Endothelial cell of umbilical vein (primary cell): ENCODE data around the gene SPAST. TPM values are rescaled to one million over a fixed set of nuclear protein-coding genes. Genes with fewer than 3 reads are reported as not detected.

Source experiments
- BruUV-seq: library from RNA; stranded (reverse); fragments of 400-500 nt; replicated peaks from 2 replicates; lab custom pipeline; 2021; lab: Mats Ljungman, UMichigan
- CTCF ChIA-PET: fragments of 300-600, 350-600 bp; sonication (Branson Sonifier 250); formaldehyde crosslinking; loops from one replicate; lab custom pipeline; 2021; ENCODE audit warnings: antibody characterized with exemption, inconsistent platforms; lab: Charles Lee
- POLR2A ChIA-PET: fragments of 300-600, 350-600 bp; sonication (Branson Sonifier 250); formaldehyde crosslinking; loops from one replicate; lab custom pipeline; 2021; ENCODE audit warnings: antibody characterized with exemption, inconsistent platforms; lab: Charles Lee
- DNase-seq: peaks from one replicate; pipeline ENCODE4 v3.0.0-alpha.2; 2011; ENCODE audit warnings: low read depth, low spot score
- FAIRE-seq: peaks from 2 replicates; lab custom pipeline; 2011; peaks lifted over from hg19 to GRCh38; lab: Jason Lieb, UNC
- H2AFZ ChIP-seq: 2 replicates; pipeline ENCODE4 v1.6.0; 2012; ENCODE audit warnings: low read depth, low read length, control low read depth, inconsistent platforms
- H3K27ac ChIP-seq: 2 replicates; pipeline ENCODE4 v1.5.1; 2011; ENCODE audit warnings: low read depth, mild to moderate bottlenecking, control low read depth, low read length, moderate library complexity; ENCODE audit not compliant: insufficient read depth
- H3K27me3 ChIP-seq, 2 experiments: 2 replicates each; pipeline versions ENCODE4 v1.6.0 to v1.6.1; 2011; ENCODE audit warnings: low read length in 2 of 2, mixed read lengths in 1 of 2; ENCODE audit not compliant: control insufficient read depth in 2 of 2, insufficient read depth in 2 of 2
- H3K36me3 ChIP-seq, 2 experiments: 2 replicates in 1 of 2; 3 replicates in 1 of 2; pipeline ENCODE4 v1.5.1; 2011; ENCODE audit warnings: low read length in 2 of 2, mild to moderate bottlenecking in 1 of 2, moderate library complexity in 1 of 2; ENCODE audit not compliant: control insufficient read depth in 2 of 2, insufficient read depth in 2 of 2; ENCODE audit errors: extremely low read depth in 1 of 2
- H3K4me1 ChIP-seq: 3 replicates; pipeline ENCODE4 v1.5.1; 2011; ENCODE audit warnings: mild to moderate bottlenecking, low read length; ENCODE audit not compliant: control insufficient read depth, insufficient read depth; ENCODE audit errors: extremely low read depth
- H3K4me2 ChIP-seq: 2 replicates; pipeline ENCODE4 v1.6.1; 2011; ENCODE audit warnings: low read length, control low read depth, mixed read lengths; ENCODE audit not compliant: insufficient read depth
- H3K4me3 ChIP-seq, 3 experiments: fragments of 200-600 bp in 1 of 3; sonication (generic), shearing (Covaris generic) in 1 of 3; replicated peaks in 1 of 3; 2 replicates each; pipeline ENCODE4 v1.5.1; 2011 to 2016; ENCODE audit warnings: control low read depth in 3 of 3, low read length in 3 of 3, mild to moderate bottlenecking in 2 of 3, inconsistent platforms in 1 of 3, low read depth in 1 of 3, moderate library complexity in 1 of 3; ENCODE audit not compliant: insufficient read depth in 1 of 3
- H3K79me2 ChIP-seq: 2 replicates; pipeline ENCODE4 v1.6.0; 2012; ENCODE audit warnings: low read length, inconsistent platforms; ENCODE audit not compliant: control insufficient read depth, insufficient read depth
- H3K9ac ChIP-seq: replicated peaks from 2 replicates; pipeline ENCODE3; 2011; ENCODE audit warnings: low read length, control low read depth; ENCODE audit not compliant: insufficient read depth; ENCODE audit errors: extremely low read depth
- H3K9me1 ChIP-seq: replicated peaks from 3 replicates; pipeline ENCODE4 v1.6.0; 2011; ENCODE audit warnings: mild to moderate bottlenecking, low read length; ENCODE audit not compliant: control insufficient read depth, insufficient read depth; ENCODE audit errors: extremely low read depth
- H3K9me3 ChIP-seq: replicated peaks from 2 replicates; pipeline ENCODE4 v1.5.1; 2012; ENCODE audit warnings: low read length, inconsistent platforms; ENCODE audit not compliant: control insufficient read depth, insufficient read depth
- H4K20me1 ChIP-seq: replicated peaks from 2 replicates; pipeline ENCODE3; 2011; ENCODE audit warnings: mild to moderate bottlenecking, low read length; ENCODE audit not compliant: control insufficient read depth, insufficient read depth; ENCODE audit errors: extremely low read depth
- EZH2 ChIP-seq: IDR thresholded peaks from 2 replicates; pipeline ENCODE4 v1.6.1; 2012; ENCODE audit warnings: borderline replicate concordance, low read depth, mild to moderate bottlenecking, moderate library complexity, low read length, inconsistent platforms; ENCODE audit not compliant: severe bottlenecking
- FOS ChIP-seq: IDR thresholded peaks from 2 replicates; pipeline ENCODE4 v1.6.1; 2011; ENCODE audit warnings: mild to moderate bottlenecking, low read length, moderate library complexity, borderline replicate concordance; ENCODE audit not compliant: insufficient read depth
- GATA2 ChIP-seq: IDR thresholded peaks from 2 replicates; pipeline ENCODE4 v1.7.0; 2011; ENCODE audit warnings: low read depth, mild to moderate bottlenecking, moderate library complexity, mixed read lengths, low read length; ENCODE audit not compliant: insufficient read length, insufficient read depth
- JUN ChIP-seq: IDR thresholded peaks from 2 replicates; pipeline ENCODE4 v1.6.1; 2011; ENCODE audit warnings: borderline replicate concordance, low read depth; ENCODE audit not compliant: insufficient read length, insufficient read depth
- MYC ChIP-seq: IDR thresholded peaks from one replicate; pipeline ENCODE4 v1.6.1; 2011; ENCODE audit warnings: mild to moderate bottlenecking, low read depth, low read length
- POLR2A ChIP-seq: IDR thresholded peaks from 2 replicates; pipeline ENCODE4 v1.6.1; 2012; ENCODE audit warnings: low read depth, mild to moderate bottlenecking, control low read depth, low read length
- POLR2AphosphoS5 ChIP-seq: IDR thresholded peaks from 2 replicates; pipeline ENCODE4 v1.6.1; 2012; ENCODE audit warnings: low read depth, mild to moderate bottlenecking, control low read depth, low read length, moderate library complexity; ENCODE audit not compliant: insufficient read depth
- dilution Hi-C: fragments of 300-500 bp; cut with MboI; formaldehyde crosslinking; loops from one replicate; pipeline ENCODE4 v1.15.0; 2019; ENCODE audit warnings: low sequenced_read_pairs; ENCODE audit not compliant: extremely low pct_ligation_motif_present
- intact Hi-C: fragments of 100-400 bp; cut with micrococcal nuclease; formaldehyde crosslinking; loops from one replicate; pipeline ENCODE4 v1.10.0; 2022
- polyA plus RNA-seq, 4 experiments: library from polyadenylated mRNA; depleted of rRNA in 3 of 4; stranded (reverse) in 3 of 4; unstranded in 1 of 4; fragments of >200 nt; gene quantifications; 2 replicates each; pipeline versions ENCODE4 v1.2.1 to v1.2.3, GENCODE V29; 2011 to 2012; ENCODE audit warnings: missing spikeins in 1 of 4
- total RNA-seq: library from RNA; stranded (reverse); gene quantifications from 2 replicates; pipeline ENCODE4 v1.2.3, GENCODE V29; 2021
- TF ChIP-seq, protein P1 (sequence below), 2 donors: IDR thresholded peaks; 1 replicate in 1 of 2; 2 replicates in 1 of 2; pipeline ENCODE4 v1.5.1; 2011; ENCODE audit warnings: low read length in 2 of 2, mild to moderate bottlenecking in 2 of 2, moderate library complexity in 2 of 2, control low read depth in 1 of 2, inconsistent platforms in 1 of 2, low read depth in 1 of 2; ENCODE audit not compliant: insufficient read depth in 1 of 2; ENCODE audit errors: extremely low read depth in 1 of 2
- TF ChIP-seq, protein P2 (sequence below): IDR thresholded peaks from 2 replicates; pipeline ENCODE4 v1.6.1; 2011; ENCODE audit not compliant: insufficient read depth, insufficient read length

SPAST gene
- total and polyA plus RNA-seq, 2 donors (not counting 3 experiments of a cell fraction or from before 2014, with no cell fraction given): 4.7 to 24.9 TPM

DNA sequence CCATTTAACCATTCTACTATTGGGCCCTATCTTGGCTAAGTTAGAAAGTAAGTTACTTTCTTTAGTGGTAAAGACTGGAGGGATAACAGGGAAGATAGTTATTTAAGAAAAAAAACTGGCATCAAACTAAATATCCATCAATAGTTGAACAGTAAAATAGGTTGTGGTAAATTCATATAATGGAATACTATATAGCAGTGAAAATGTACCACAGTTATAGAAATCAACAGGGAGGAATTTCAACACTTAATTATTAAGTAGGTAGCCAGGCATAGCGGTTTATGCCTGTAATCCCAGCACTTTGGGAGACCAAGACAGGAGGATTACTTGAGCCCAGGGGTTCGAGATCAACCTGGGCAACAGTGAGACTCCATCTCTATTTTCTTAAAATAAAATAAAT, 3.1 kb upstream of the SPAST start:
- dilution Hi-C loops (no loop called here), intact Hi-C loops (loop anchor here (5.0 kb wide), 1 partner anchor 217 kb away; the partner anchor contains the start of gene YIPF4)
- Histone ChIP-seq H3K4me3 (no peak overlapping the region), H3K27me3 (no peaks in the 10 kb centered on the region), H3K27ac (no peak overlapping the region), H3K9me1 (no peaks in the 10 kb centered on the region), H3K36me3 (no peaks in the 10 kb centered on the region), H4K20me1 (no peaks in the 10 kb centered on the region), H3K9ac (no peak overlapping the region), H3K4me2 (no peak overlapping the region), H3K4me1 (peaks cover 17% of the 10 kb centered on the region), H3K79me2 (peaks cover 8% of the 10 kb centered on the region), H2AFZ (no peak overlapping the region), H3K9me3 (no peaks in the 10 kb centered on the region)
- ChIA-PET CTCF (no interaction called here), POLR2A (no interaction called here)
- no TSS peak for BruUV-seq
- no peak for FAIRE-seq
- no peak for DNase-seq
- no peak for TF ChIP-seq FOS
- TF ChIP-seq MYC: no peak
- no peak for TF ChIP-seq POLR2A
- TF ChIP-seq JUN: no peak
- TF ChIP-seq POLR2AphosphoS5: no peak
- TF ChIP-seq EZH2: no peak
- TF ChIP-seq, protein P1, sequence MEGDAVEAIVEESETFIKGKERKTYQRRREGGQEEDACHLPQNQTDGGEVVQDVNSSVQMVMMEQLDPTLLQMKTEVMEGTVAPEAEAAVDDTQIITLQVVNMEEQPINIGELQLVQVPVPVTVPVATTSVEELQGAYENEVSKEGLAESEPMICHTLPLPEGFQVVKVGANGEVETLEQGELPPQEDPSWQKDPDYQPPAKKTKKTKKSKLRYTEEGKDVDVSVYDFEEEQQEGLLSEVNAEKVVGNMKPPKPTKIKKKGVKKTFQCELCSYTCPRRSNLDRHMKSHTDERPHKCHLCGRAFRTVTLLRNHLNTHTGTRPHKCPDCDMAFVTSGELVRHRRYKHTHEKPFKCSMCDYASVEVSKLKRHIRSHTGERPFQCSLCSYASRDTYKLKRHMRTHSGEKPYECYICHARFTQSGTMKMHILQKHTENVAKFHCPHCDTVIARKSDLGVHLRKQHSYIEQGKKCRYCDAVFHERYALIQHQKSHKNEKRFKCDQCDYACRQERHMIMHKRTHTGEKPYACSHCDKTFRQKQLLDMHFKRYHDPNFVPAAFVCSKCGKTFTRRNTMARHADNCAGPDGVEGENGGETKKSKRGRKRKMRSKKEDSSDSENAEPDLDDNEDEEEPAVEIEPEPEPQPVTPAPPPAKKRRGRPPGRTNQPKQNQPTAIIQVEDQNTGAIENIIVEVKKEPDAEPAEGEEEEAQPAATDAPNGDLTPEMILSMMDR (IDR thresholded peaks at IDR 0.05; ENCODE audit: extremely low read depth in 1 of 2, insufficient read depth in 1 of 2, low read depth in 1 of 2, low read length in 2 of 2): no peak
- TF ChIP-seq, protein P2, sequence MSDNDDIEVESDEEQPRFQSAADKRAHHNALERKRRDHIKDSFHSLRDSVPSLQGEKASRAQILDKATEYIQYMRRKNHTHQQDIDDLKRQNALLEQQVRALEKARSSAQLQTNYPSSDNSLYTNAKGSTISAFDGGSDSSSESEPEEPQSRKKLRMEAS: no peak
- TF ChIP-seq GATA2: no peak
